Transverse colon (tissue), 4 donors: ENCODE results near the gene TLR9. TPM values are rescaled to one million over a fixed set of nuclear protein-coding genes. Genes with fewer than 3 reads are reported as not detected.
A peak's percentile ranks its signal among the peaks of the same experiment; 100 is the strongest.

Experiments
- DNase-seq: peaks from one replicate; pipeline ENCODE4 v3.0.0-alpha.2; 2019
- H3K27ac ChIP-seq, 4 donors: fragments of 200-600 bp; sonication (generic); 2 replicates each; pipeline ENCODE4 v1.5.1; 2016 to 2018; ENCODE audit warnings: inconsistent platforms in 4 of 4
- H3K27me3 ChIP-seq: fragments of 200-600 bp; sonication (generic); 2 replicates; pipeline ENCODE4 v1.5.1; 2017; ENCODE audit warnings: inconsistent platforms
- H3K36me3 ChIP-seq, 4 donors: fragments of 200-600 bp; sonication (generic); 2 replicates each; pipeline ENCODE4 v1.5.1; 2017 to 2019; ENCODE audit warnings: inconsistent platforms in 4 of 4
- H3K4me1 ChIP-seq, 4 donors: fragments of 200-600 bp; sonication (generic); 2 replicates each; pipeline ENCODE4 v1.5.1; 2017 to 2020; ENCODE audit warnings: inconsistent platforms in 4 of 4
- H3K4me3 ChIP-seq, 4 donors: fragments of 200-600 bp; sonication (generic); 1 replicate in 1 of 4; 2 replicates in 3 of 4; pipeline versions ENCODE4 v1.5.1 to v1.6.1; 2017 to 2019; ENCODE audit warnings: inconsistent platforms in 4 of 4
- H3K9me3 ChIP-seq, 2 donors: fragments of 200-600 bp; sonication (generic); 2 replicates each; pipeline ENCODE4 v1.5.1; 2017 to 2019; ENCODE audit warnings: inconsistent platforms in 2 of 2
- EP300 ChIP-seq: sonication (generic); formaldehyde crosslinking; IDR thresholded peaks from one replicate; pipeline ENCODE4 v1.6.1; 2017; ENCODE audit warnings: antibody characterized with exemption, low read depth
- POLR2A ChIP-seq: fragments of 450-650 bp; IDR thresholded peaks from one replicate; pipeline ENCODE4 v1.6.1; 2016; ENCODE audit warnings: antibody characterized with exemption, mild to moderate bottlenecking, moderate library complexity
- POLR2AphosphoS5 ChIP-seq, 3 donors: sonication (generic); formaldehyde crosslinking; IDR thresholded peaks; one replicate each; pipeline ENCODE4 v1.6.1; 2016; ENCODE audit warnings: antibody characterized with exemption in 3 of 3
- WGBS, 2 donors: methylation state at CpG; one replicate each; pipeline ENCODE4 v1.1.5; 2018; ENCODE audit warnings: low coverage in 1 of 2; 5-methylcytosine and 5-hydroxymethylcytosine counted together
- in situ Hi-C, 4 donors: fragments of 200-750 bp; cut with MboI; loops; one replicate each; pipeline versions ENCODE4 v1.15.0 to v1.15.1; 2017; ENCODE audit warnings: low sequenced_read_pairs in 3 of 4, low pct_ligation_motif_present in 1 of 4, low pct_unique_long_range_greater_than_20kb in 1 of 4
- intact Hi-C: fragments of 100-400 bp; cut with DNase I; formaldehyde crosslinking; loops from one replicate; pipeline ENCODE4 v1.15.1; 2023; ENCODE audit warnings: low total_unique reads
- total RNA-seq, 4 donors: library from RNA; depleted of rRNA; stranded (reverse); fragments of >200 nt; gene quantifications; one replicate each; pipeline ENCODE4 v1.1.0, GENCODE V29; 2016
- TF ChIP-seq, protein P1 (sequence below), 5 experiments: fragments of 200-600 bp in 3 of 5; fragments of 450-650 bp in 2 of 5; sonication (generic) in 3 of 5; IDR thresholded peaks; 1 replicate in 2 of 5; 2 replicates in 3 of 5; pipeline ENCODE4 v1.5.1; 2016 to 2017; ENCODE audit warnings: antibody characterized with exemption in 5 of 5, inconsistent platforms in 3 of 5, mild to moderate bottlenecking in 2 of 5, moderate library complexity in 1 of 5

The TLR9 gene
- total RNA-seq, 4 donors from 2014 or later, result 0.16 TPM; not detected in 3

GRCh38 chr3:52232279-52233107 lies 7.0 kb upstream of the TLR9 start:
- Histone ChIP-seq H3K36me3 (peaks cover 0 to 23% (median 7%) of the 10 kb centered on the region in 4 donors), H3K27ac (no peak overlapping the region)

DNA sequence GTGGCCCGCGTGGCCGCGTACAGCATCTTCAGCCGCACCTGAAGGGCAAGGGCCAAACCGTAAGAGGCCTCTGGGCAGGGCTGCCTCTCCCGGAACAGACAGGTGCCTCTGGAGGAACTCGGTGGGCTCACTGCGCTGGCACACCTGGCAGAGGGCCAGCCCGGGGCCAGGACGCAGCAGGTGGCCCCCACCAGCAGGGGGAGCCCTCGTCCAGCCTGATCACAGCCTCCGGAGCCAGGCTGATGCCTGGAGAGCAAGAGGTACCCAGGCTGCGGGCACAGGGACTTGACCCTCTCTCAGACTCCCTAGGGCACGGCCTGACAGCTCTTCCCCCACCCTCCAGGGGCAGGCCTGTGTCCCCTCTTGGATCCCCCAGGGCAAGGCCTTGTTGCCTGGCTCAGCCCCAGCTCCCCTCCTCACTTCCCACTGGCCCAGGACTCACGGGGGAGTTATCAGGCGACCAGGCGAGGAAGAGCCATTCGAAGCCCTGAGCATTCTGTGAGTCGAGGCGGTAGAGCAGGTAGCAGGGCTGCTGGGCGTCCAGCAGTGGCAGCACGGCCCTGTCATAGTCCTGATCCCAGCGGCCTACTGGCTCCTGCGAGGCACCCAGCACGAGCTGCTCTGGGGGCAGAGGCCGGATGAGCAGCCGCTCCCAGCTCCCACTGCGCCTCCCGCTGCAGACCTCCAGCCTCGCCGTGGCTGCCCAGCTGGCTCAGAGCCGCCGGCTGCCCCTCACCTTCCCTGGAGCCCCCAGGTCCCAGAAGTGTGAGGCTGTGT lies 6.2 kb upstream of the TLR9 start:
- peaks cover 0 to 23% (median 7%) of the 10 kb centered on the region in 4 donors for H3K36me3 ChIP-seq
- H3K4me3 ChIP-seq, result no peak overlapping the region
- H3K9me3 ChIP-seq, result no peaks in the 10 kb centered on the region
- in situ Hi-C loops, result loop anchor here (5.0 to 25.0 kb wide), 4 partner anchors 53 to 111 kb away; partner anchors contain the start of gene GLYCTK (in 2 of the 4)
- H3K4me1 ChIP-seq, result peaks cover 4 to 10% (median 7%) of the 10 kb centered on the region in 4 donors
- 58% methylated on average over 30 of the region's 34 CpGs; no CpG with 5 or more reads in 1 of the 2 donors for WGBS, 2 donors
- no peak overlapping the region for H3K27ac ChIP-seq
- peak; percentile 86 for DNase-seq
- intact Hi-C loops, result no loop called here
- H3K27me3 ChIP-seq, result no peaks in the 10 kb centered on the region
- no peak for TF ChIP-seq EP300
- TF ChIP-seq POLR2AphosphoS5 (IDR thresholded peaks at IDR 0.05), result peak in 2 of 3 donors; percentile 26 to 46
- TF ChIP-seq, protein P1, sequence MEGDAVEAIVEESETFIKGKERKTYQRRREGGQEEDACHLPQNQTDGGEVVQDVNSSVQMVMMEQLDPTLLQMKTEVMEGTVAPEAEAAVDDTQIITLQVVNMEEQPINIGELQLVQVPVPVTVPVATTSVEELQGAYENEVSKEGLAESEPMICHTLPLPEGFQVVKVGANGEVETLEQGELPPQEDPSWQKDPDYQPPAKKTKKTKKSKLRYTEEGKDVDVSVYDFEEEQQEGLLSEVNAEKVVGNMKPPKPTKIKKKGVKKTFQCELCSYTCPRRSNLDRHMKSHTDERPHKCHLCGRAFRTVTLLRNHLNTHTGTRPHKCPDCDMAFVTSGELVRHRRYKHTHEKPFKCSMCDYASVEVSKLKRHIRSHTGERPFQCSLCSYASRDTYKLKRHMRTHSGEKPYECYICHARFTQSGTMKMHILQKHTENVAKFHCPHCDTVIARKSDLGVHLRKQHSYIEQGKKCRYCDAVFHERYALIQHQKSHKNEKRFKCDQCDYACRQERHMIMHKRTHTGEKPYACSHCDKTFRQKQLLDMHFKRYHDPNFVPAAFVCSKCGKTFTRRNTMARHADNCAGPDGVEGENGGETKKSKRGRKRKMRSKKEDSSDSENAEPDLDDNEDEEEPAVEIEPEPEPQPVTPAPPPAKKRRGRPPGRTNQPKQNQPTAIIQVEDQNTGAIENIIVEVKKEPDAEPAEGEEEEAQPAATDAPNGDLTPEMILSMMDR (IDR thresholded peaks at IDR 0.05), result peak; percentile 89 to 95 (median 93)
- TF ChIP-seq POLR2A, result no peak

More at GRCh38 chr3:52232279-52233107, 7.0 kb upstream of the TLR9 start:
- Histone ChIP-seq H3K27me3 (no peaks in the 10 kb centered on the region), H3K9me3 (no peaks in the 10 kb centered on the region), H3K4me1 (peaks cover 12 to 17% (median 14%) of the 10 kb centered on the region in 4 donors), H3K4me3 (no peak overlapping the region)
- no peak for DNase-seq
- TF ChIP-seq POLR2AphosphoS5 (IDR thresholded peaks at IDR 0.05) (no peak), POLR2A (no peak), EP300 (no peak)
- TF ChIP-seq, protein P1 (IDR thresholded peaks at IDR 0.05), result no peak
- intact Hi-C loops (no loop called here), in situ Hi-C loops (loop anchor here (5.0 to 25.0 kb wide), 4 partner anchors 52 to 110 kb away; partner anchors contain the start of gene GLYCTK (in 2 of the 4))
- 85% methylated on average over 28 of the region's 28 CpGs; no CpG with 5 or more reads in 1 of the 2 donors for WGBS, 2 donors

DNA sequence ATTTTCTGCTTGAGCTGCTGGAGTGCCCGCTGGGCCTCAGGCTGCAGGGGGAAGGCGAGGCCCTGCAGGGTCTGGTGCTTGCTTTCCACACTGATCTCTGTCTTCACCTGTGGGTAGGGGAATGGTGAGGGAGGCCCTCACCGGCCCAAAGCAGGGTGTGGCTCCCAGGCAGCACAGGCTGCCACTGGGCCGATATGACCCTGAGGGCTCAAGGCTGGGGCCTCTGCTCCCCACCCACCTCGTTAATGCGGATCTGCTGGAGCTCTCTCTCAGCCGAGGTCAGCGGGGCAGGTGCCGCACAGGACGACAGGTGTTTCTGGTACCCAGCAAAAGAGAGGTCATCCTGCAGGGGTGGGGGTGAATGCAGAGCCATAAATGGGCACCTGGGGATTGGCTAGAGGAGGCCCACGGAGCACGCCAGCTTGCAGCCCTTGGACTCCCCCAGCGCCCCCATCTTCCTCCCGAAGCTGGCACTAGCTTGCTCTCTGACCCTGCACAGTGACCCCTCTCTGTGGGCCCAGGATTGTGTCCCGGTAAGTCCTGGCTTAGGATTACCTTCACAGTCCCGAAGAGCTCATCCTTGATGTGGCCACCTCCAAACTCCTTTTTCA lies 5.5 kb upstream of the TLR9 start:
- no peaks in the 10 kb centered on the region for H3K27me3 ChIP-seq
- no peak for DNase-seq
- H3K4me1 ChIP-seq, result peaks cover 0 to 10% (median 2%) of the 10 kb centered on the region in 4 donors
- no peak overlapping the region for H3K4me3 ChIP-seq
- in situ Hi-C loops, result loop anchor here (5.0 to 25.0 kb wide), 4 partner anchors 54 to 111 kb away; partner anchors contain the start of gene GLYCTK (in 2 of the 4)
- H3K36me3 ChIP-seq, result peaks cover 0 to 23% (median 7%) of the 10 kb centered on the region in 4 donors
- H3K9me3 ChIP-seq, result no peaks in the 10 kb centered on the region
- H3K27ac ChIP-seq, result no peak overlapping the region
- TF ChIP-seq, protein P1 (IDR thresholded peaks at IDR 0.05), result no peak
- TF ChIP-seq POLR2AphosphoS5 (IDR thresholded peaks at IDR 0.05) (no peak), POLR2A (no peak), EP300 (no peak)
- intact Hi-C loops, result no loop called here
- whole genome bisulfite sequencing, 2 donors, result 90% methylated on average over 15 of the region's 16 CpGs; no CpG with 5 or more reads in 1 of the 2 donors
